ENCODE data around the gene STARD13.

DNA sequence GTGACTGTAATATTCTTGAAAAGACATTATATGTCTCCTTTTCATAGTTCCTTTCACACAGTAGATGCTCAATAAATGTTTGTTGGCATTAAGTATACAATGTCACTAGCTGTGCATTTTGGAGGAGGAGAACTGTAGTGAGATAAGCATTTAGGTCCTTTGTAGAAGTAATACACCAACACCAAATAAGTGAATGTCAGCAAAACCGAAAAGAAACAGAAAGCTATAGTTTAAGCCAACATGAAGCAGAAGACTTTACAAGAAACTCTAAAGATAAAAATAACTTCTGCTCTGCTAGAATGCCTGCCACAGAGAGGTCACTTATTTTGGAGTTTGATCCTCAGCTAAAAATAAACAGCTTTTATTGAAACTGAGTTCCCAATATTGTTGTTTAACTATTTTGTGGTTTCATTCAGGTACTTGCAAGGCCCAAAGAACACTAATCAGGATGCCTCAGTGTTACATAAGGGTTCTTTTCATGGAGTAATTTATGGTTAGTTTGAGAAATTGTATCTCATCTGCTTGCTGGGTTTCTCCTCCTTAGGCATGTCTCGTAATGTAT, 86.2 kb downstream of the STARD13 start:
- TF ChIP-seq, protein P1, sequence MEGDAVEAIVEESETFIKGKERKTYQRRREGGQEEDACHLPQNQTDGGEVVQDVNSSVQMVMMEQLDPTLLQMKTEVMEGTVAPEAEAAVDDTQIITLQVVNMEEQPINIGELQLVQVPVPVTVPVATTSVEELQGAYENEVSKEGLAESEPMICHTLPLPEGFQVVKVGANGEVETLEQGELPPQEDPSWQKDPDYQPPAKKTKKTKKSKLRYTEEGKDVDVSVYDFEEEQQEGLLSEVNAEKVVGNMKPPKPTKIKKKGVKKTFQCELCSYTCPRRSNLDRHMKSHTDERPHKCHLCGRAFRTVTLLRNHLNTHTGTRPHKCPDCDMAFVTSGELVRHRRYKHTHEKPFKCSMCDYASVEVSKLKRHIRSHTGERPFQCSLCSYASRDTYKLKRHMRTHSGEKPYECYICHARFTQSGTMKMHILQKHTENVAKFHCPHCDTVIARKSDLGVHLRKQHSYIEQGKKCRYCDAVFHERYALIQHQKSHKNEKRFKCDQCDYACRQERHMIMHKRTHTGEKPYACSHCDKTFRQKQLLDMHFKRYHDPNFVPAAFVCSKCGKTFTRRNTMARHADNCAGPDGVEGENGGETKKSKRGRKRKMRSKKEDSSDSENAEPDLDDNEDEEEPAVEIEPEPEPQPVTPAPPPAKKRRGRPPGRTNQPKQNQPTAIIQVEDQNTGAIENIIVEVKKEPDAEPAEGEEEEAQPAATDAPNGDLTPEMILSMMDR (IDR thresholded peaks at IDR 0.05) = no peak
- TF ChIP-seq POLR2A (IDR thresholded peaks at IDR 0.05) = no peak
